GM20431 (cell line): ENCODE results near the gene FSTL5.
"Not testable (repeated sequence)": the region's sequence is repeated elsewhere in the genome, so short reads cannot be mapped to it uniquely, and the experiment has no call there.

Experiments used
- in situ Hi-C: fragments of 300-500 bp; cut with MseI, MboI; formaldehyde crosslinking; loops from one replicate; pipeline ENCODE4 v1.15.0; 2020; ENCODE audit warnings: low sequenced_read_pairs; ENCODE audit not compliant: unreplicated experiment

Gene FSTL5

DNA sequence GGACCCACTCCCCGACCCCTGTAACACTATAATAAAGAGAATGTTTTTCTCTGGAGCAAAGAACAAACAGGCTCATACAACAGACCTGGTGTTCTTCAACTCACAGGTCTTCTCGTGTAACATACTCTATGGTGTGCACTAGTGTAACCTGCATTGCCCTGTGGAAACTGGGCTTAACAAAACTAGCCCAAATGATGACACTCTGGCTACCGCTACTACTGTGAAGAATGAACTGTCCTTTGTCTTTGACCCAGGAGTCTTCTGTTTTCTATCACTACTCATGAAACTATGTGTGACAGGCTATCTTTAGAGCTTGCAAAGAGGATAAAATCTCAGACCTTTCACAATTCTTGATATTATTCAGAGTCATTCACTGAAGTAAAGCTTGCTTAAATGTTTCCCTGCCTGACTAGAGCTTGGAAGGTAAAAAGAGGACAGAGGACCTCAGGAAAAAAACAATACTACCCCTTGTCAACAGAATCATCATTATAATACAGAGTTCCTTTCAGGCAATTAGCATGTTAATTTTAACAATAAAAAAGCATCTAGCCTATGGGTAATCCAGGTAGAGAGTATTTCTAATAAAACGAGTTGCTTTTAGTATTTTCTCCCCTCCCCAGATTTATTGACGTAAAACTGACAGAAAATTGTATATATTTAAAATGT is 59.2 kb downstream of the FSTL5 start:
- in situ Hi-C loops, result no loop called here

GRCh38 chr4:162103908-162104307 is 59.9 kb downstream of the FSTL5 start:
- in situ Hi-C loops, result not testable (repeated sequence)

- in situ Hi-C loops, result no loop called here
These were observed 61.1 kb downstream of the FSTL5 start for GRCh38 chr4:162102713-162103112.

DNA sequence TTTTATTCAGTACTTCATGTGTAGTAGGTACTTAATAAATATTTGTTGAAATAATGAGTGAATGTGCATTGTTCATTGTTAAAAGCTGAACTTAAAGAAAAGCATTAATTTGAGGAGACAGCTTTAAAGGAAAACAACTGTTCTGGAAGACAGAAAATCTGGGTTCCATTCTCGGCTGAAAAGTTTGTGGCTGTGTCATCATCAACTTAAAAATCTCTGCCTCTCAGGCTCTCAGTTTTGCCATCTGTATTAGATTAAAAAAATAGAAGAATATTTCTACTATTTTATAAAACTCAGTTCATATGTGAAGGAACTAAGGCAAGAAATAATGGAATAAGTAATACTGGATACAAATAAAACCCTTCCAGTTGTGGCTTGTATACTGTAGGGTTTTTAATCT is 62.5 kb downstream of the FSTL5 start:
- in situ Hi-C loops, result no loop called here

DNA sequence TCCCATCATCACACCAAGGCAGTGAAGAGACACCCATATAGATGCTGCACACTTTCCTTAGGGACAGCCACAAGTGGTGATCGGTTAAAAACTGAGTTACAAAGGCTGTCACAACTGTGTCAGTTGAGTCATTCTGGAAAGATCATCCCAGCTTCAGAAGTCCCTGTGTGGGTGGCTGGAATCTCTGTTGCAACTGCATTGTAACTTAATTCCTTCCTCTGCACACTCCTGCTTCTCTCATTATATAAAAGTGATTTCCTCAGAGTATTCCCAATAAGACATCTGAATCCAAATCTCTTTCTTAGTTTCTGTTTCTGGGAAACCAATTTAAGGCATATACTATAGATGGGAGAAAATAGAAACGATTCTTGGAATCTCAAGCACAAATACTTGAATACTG is 88.1 kb downstream of the FSTL5 start:
- in situ Hi-C loops, result no loop called here

- in situ Hi-C loops, result no loop called here
These were observed 102.6 kb downstream of the FSTL5 start for GRCh38 chr4:162061214-162061613.

DNA sequence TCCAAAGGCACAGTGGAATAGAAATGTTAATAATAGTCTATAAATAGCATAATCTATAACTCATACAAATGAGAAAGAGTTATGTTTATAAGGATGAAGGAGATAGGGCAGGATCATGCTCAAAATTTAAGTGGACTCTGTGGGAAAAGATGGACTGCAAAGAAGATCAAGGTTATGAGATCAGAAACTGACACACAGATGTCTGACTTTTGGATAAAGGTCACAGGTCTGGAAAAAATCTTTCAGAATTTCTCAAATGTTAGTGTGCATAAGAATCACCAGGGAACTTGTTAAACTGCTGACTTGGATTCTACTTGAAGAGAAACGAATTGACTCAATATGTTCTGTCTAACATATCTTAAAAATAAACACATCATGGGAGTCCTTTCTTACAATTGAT is 104.1 kb downstream of the FSTL5 start:
- in situ Hi-C loops, result no loop called here

GRCh38 chr4:162056990-162057389 is 106.8 kb downstream of the FSTL5 start:
- in situ Hi-C loops, result no loop called here

- in situ Hi-C loops, result no loop called here
These were observed 117.7 kb downstream of the FSTL5 start for GRCh38 chr4:162046135-162046534.

- in situ Hi-C loops, result no loop called here
These were observed 125.7 kb downstream of the FSTL5 start for GRCh38 chr4:162038112-162038511.

DNA sequence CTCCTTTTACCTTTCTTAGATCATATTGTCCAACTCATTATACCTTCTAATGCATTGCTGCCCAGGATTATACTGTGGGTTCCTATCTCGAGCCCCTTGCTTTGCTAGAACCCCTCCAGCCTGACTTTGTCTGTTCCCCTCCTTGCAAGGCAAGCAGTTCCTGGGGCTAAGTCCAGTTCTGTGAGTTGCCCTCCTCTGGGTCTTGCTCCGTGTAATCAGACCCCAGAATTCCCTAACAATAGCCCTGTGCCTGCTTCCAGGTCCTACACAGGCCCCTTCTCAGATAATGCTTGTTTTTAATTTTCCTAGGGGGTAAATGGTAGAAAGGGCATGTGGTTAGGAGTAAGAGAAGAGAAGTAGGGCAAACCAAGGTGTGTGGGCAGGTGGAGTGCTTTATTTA is 145.9 kb downstream of the FSTL5 start:
- in situ Hi-C loops, result no loop called here

- in situ Hi-C loops, result no loop called here
These were observed 146.8 kb downstream of the FSTL5 start for GRCh38 chr4:162016991-162017390.

DNA sequence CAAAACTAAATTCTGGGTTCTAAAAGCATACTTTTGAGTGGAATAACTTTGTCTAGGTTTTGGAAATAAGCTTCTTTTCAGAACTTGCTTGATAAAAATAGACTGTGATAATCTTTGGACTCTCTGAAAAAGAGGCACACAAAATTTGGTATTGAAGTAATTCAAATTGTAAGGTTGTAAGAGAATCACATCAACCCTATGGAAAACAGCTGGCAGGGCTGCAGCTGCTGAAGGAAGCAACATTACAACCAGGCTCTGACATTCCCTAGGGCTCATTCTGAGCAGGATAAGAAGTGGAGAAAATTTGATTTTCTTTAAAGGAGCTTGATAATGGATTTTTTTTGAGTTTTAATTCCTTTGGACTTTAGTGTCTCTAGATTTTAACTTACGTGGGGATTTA is 147.6 kb downstream of the FSTL5 start:
- in situ Hi-C loops, result no loop called here

GRCh38 chr4:162015090-162015489 is 148.7 kb downstream of the FSTL5 start:
- in situ Hi-C loops, result no loop called here

DNA sequence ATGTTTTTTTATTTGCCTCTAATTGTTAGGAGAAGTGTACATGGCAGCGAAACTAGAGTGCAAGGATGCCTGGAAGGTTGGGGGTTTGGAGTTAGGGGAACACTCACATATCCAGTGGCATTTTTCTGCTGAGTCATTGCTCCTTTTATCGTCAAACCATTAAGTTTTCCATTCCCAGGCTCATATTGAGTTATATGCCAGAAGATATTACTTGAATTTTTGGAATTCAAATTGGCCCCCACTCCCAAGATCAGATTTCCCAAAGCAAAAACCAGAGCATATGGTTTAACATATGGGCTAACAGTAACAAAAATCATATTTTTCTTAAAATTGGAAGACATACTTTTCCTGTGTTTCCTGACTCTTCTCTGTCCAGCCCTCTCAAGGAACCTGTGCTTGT is 152.7 kb downstream of the FSTL5 start:
- in situ Hi-C loops, result no loop called here

DNA sequence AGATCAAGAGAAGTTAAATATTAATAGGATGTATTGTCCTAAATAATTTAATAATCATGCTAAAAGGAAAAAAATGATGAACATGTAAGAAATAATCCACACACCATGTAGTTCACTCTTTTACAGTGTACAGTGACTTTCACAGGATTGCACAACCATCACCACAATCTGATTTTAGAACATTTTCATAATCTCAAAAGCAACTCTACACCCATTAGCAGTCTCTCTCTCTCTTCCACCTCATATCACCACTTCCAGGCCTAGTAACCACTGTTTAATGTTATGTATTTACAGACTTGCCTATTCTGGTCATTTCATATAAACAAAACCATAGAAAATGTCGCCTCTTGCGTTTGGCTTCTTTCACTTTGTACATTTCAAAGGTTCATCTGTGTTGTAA is 153.4 kb downstream of the FSTL5 start:
- in situ Hi-C loops, result no loop called here

GRCh38 chr4:161992317-161992716 is 171.5 kb downstream of the FSTL5 start:
- in situ Hi-C loops, result no loop called here

DNA sequence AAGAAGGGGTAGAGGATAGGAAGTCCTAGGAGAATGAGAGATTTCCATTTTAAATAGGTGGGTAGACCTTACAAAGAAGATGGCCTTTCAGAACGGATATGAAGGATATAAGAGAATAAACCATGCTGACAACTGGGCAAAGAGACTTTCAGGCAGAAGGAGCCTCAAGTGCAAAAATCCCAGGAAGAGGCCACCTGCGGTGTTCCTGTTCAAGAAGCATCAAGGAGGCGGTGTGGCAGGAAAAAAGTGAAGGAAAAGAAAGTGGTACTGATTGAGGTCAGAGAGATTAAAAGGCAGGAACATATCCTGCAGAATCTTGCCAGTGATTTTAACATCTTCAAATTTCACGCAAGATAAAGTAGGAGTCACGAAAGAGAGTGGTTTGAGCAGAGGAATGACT is 172.0 kb downstream of the FSTL5 start:
- in situ Hi-C loops, result no loop called here

GRCh38 chr4:161990721-161991120 is 173.1 kb downstream of the FSTL5 start:
- in situ Hi-C loops, result no loop called here

DNA sequence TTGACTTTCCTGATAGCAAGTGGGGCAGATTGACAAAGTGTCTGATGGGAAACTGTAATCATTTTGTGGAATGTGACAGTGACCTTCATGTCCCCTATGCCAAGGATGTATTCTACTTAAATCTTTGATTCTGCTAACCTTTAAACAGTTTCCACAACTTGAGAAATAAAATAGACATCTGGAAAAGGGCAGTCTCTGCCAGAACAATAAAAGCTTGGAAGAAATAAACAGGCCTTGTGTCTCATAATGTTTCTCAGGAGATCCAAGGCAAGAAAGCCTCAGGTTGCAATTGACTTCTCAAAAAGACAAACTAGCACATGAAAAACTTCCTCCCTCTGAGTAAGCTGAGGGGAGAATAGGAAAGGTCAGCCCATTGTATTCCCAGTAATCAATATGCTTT is 174.9 kb downstream of the FSTL5 start:
- in situ Hi-C loops, result no loop called here

DNA sequence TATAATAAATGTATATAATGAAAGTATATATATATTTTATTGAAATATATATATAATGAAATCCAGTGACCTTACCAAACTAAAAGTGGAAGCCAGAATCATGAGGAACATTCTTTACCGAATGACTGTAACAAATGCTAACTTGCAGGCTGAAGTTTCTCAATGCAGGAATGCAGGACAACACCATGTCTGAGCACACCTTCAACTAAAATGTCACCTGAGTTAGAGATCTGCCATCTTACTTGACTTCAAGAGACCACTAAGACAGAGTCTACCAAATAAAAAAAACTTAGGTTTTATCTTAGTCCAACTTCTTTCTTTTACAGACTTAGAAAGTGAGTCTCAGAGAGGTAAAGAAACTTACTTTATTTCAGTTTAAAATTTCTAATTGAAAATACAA is 176.2 kb downstream of the FSTL5 start:
- in situ Hi-C loops, result no loop called here

GRCh38 chr4:161952382-161952781 is 211.4 kb downstream of the FSTL5 start:
- in situ Hi-C loops, result no loop called here
